GM21515 (cell line): ENCODE measurements around the gene UXT.
"Not testable (repeated sequence)": the region's sequence is repeated elsewhere in the genome, so short reads cannot be mapped to it uniquely, and the experiment has no call there.

Experiments
- ATAC-seq: cut with Tn5 transposase; IDR thresholded peaks from one replicate; pipeline ENCODE4 v1.9.1; 2021; ENCODE audit not compliant: unreplicated experiment

Gene UXT, protein sequence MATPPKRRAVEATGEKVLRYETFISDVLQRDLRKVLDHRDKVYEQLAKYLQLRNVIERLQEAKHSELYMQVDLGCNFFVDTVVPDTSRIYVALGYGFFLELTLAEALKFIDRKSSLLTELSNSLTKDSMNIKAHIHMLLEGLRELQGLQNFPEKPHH

DNA sequence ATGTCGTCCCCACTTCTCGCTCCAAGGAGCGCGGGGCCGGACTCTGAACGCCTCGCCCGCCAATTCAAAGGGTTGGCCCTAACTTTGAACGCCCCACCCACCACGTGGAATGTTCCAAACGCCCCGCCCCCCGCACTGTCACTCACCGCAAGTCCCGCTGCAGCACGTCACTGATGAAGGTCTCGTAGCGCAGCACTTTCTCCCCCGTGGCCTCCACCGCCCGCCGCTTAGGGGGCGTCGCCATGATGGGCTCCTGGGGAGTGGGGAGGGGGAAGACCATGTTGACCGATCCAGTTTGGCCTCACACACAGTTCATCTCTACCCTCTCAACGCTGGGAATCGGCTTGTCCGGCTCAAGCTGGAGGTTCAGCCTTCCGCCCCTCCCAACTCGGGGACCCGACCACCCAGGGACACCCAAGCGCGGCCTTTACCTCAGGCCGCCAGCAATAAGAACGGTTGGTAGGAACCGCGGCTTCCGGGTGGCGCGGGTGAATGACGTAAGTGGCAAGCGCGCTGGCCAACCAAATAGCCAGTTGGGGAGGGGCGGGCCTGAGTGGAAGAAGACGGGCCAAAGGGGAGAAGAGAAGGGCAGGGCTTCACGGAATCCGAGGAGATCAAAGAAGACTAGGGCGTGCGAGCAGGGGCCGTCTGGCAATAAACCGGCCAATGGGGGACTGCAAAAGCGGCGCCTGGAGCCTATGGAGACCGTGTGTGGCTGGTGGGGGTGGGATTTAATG lies at the start of gene UXT:
TSS of gene UXT (minus strand) at position 497 of the 737 bp plus-strand sequence. CDS start at position 244, 253 bp downstream.
- peak; percentile 76 for ATAC-seq

DNA sequence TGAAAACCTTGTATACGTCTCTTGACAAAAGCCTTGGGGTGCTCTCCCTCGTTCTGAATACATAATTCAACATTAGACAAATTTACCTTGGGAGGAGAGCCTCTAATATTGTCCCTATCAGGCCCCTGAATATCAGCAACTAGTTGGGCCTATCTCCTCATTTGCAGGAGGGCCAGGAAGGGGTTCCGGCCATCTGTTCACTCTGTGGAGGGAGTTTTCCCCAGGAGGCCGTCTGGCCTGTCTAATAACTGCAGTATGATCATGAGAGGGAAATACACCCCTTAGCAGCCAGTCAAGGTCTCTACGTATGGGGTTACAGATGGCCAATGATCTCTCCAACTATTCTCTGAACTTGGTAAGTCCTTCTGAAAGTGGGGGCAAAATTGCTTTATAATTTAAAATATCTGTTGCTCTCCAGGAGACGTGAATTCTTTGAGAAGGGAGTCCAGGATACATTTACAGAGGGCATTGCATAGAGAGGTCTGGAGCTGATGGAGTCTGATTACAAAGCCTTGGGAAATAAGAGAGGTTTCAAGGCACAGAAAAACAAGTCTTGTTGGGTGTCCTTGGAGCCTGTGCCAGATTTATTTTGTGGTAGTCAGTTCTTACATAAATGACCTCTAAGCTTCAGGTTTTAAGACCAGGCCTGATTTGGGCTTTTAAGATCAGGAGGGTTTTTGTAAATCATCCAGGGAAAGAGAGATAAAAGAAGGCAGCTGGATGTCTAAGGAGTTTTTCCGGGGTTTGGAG lies 48.2 kb upstream of the UXT start:
- ATAC-seq, result no peak

DNA sequence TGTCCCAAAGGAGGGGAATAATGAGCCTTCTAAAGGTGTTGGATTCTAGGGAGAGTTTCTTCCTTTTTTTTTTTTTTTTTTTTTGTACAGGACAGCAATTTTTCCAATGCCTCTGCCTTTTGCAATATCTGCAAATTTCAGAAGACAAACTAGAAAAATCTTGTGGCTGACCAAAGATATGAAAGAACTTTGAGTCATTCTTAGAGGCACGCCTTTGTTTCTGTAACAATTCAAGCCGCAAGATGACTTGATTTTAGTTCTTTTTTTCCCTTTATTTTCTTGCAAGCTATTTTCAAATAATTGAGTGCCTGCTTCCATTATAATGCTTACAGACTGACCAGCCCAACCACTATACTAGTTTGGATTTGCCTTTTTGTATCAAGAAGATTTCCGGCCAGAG lies 47.6 kb upstream of the UXT start:
- ATAC-seq, result no peak

DNA sequence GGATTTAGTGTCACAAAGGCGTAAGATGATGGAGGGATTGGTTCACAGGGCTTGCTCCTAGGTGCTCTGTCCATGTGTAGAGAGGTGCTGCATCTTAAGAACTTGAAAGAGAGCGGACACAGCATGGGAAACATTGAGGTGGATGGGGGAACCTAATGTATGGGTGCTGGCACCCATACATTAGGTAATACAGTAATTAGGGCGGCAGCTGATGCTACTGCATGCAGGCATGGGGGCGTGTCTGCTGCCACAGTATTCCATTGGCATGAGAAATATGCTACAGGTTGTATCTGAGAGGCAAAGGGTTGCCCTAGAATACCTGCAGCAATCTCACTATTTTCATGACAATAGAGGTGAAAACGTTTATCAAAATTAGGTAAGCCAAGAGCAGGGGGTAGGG lies 45.8 kb upstream of the UXT start:
- ATAC-seq, result no peak

DNA sequence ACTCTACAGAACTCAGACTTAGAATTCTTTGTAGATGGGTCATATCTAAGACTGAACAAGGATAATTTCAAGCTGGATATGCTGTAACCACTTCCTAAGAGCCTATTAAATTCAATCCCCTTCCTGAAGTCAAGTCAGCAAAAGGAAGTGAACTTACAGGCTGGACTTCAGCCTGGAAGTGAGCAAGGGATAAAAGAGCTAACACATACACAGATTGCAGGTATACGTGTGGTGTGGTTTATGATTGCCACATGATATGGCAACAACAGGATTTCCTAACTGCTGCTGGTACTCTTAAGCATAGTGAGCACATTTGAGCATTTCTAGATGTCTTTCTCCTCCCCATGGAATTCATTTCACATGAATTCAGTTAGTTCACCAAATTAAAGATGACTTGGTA lies 38.2 kb upstream of the UXT start:
- ATAC-seq, result no peak

DNA sequence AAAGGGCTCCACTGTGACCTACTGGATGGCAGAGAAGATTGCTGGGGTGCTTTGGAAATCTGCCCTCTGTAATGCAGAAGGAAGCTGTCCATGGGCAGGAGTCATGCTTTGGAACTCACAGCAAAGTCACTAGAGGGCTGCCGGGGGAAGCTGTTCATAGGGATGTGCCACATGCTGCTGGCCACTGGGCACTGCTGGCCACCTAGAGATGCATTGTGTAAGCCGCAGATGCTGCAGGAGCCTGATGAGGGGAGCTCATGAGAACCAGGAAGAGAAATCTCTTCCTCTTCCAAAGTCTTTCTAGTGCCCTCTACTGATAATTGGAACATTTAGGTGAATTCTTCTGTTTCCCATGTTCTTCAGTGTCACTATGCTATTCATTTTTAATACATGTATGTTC lies 31.2 kb upstream of the UXT start:
- ATAC-seq, result no peak

DNA sequence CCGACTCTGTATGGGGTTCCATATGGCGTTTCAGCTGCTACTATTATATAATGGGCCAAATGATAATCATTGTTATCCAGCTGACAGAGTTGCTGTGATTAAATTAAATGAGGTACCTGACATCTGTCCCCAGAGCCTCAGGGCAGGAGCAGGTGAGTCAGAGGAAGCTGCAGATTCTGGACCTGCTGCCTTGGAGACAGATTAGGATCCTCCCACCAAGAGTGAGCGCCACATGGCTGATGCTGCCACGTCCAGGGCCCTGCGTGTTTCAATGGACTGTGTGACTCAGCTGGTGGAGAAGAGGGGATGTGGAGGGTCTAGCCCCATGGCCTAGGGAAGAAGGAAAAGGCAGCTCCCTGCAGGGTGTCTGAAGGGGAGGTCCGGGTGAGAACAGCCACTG lies 28.3 kb upstream of the UXT start:
- ATAC-seq, result no peak

DNA sequence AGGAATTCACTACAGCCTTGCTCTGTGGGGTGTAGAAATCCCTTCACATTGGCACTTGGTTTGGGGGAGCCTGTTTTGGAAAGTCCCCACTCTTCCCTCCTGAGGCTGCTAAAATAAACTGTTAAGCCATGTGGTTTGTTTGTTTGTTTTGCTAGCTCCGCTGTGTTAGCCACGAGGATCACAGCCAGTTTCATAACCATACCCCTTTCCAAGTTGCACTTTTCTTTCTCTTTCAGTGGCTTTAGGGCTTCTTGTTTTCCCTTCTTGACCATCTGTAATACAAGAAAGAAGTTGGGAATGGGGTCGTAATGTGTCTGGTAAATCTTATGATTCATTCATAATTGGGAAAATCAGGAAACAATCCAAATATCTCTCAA lies 24.8 kb upstream of the UXT start:
- no peak for ATAC-seq

DNA sequence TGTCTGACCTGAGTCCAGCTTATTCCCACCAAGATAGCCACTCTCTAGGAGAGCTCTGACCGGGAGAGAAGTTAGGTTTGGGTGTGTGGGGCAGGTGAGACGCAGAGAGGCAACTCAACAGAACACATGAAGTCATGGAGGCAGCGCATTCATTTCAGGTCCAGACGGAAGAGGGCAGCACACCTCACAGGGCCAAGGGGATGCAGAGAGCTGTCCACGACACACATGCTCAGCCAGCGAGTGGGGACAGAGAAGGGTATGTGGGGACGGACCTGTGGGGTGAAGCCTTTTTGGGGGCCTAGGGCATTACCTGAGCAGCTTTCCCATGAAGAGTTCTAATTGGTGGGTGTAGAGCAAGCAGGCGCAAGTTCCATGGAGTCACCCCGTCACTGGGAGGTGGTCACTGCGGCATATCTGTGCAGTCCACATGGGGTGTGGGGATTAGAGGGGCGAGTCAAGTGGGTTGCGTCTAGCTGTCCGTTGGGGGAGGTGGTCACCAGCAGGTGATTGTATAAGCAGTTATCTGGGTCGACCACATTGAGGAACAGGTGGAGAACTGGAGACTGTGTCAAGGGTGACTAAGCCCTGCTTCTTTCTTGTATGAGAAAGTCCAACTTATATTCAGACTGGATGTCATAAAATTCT lies 24.3 kb upstream of the UXT start:
- ATAC-seq, result no peak

DNA sequence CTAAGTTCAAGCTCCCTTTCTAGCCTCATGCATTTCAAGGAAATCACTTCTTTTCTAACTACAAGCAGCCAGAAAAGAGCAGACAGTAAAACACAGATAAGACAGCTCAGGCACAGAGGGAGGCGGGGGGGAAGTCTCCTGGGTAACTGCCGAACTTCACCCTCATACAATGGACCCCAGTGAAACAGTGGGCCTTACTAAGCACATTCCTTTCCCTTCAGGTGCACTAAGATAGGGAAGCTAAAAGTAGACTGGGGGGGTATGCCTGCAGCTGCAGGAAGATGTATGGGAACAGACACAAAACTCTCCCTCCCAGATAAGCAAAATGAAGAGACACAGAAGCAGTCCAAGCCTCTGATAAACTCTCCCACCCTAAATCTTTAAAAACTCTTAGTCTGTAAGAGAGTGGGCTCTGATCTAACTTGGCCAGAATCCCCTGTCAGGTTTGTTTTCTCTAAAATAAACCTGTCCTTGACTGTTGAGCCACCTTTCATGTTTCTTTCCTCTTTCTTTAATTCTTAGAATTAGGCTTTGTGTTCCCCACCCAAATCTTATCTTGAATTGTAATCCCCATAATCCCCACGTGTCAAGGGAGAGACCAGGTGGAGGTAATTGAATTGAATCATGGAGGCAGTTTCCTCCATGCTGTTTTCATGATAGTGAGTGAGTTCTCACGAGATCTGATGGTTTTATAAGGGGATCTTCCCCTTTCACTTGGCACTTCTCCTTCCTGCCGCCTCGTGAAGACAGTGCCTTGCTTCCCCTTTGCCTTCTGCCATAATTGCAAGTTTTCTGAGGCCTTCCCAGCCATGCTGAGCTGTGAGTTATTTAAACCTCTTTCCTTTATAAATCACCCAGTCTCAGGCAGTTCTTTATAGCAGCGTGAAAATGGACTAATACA lies 17.2 kb upstream of the UXT start:
- ATAC-seq, result not testable (repeated sequence)

DNA sequence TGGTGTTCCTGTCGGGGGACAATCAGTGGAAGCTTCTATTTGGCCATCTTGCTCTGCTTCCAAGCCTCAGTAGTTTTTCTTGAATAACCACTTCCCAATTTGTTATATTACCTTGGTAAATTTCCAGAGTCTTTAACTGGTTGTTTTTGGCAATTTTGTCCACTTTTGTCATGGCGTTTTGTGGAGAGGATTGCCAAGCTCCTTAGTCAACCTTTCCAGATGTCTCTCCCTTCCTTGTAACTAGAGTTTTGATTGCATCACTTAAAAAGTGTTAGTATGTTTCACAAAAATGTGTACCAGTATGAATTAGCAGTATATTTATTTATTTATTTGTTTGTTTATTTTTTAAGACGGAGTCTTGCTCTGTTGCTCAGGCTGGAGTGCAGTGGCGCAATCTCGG lies 15.8 kb upstream of the UXT start:
- no peak for ATAC-seq

DNA sequence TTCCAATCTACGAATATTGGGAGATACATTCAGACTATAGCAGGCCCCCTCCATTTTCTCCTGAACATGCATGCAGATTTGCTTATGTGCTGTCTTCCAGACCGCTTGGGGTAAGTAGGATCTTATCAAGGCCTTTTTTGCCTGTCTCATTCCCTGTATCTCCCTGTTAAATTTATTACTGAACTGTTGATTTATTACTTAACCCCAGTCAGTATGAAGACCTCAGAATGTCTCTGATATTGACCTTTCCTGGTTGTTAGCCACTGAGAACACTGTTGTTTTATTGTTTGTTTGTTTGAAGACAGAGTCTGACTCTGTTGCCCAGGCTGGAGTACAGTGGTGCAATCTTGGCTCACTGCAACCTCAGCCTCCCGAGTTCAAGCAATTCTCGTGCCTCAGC lies 6.8 kb upstream of the UXT start:
- ATAC-seq, result not testable (repeated sequence)

DNA sequence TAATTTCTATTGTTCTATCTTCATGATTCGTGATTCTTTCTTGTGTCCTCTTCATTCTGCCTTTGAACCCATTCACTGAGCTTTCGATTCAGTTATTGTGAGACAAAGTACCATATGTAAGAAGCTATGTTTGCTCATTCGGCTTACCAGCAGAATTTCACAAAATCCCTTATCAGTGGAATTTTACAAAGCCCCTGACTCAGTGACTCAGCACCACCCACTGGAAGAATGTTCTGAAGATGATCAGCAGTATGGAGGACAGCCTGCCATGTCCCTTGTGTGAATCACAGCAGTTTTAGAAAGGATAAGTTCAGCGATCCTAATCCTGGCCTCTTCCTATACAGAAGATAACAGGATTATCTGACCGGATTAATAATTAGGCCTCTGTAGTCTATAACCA lies 5.8 kb upstream of the UXT start:
- ATAC-seq, result no peak

DNA sequence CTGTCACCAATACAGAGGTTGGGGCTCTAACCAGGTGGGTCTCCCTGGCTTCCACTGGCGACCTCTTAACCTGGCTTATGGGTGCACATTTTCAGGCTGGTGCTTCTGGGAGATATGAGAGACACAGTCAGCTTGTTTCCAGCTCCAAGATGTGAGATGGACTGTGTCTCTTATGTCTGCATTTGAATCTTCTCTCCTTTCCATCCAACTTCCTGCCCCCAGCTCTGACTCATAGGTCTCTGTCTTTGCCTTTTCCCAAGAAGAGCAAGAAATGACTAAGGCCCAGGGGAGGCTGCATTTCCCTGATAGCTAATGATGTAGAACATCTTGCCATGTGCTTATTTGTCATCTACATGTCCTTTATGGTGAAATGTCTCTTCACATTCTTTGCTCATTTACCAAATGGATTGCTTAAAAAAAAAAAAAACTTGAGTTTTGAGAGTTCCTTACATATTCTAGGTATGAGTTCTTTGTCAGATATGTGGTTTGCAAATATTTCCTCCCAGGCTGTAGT lies 3.2 kb upstream of the UXT start:
- ATAC-seq, result no peak

DNA sequence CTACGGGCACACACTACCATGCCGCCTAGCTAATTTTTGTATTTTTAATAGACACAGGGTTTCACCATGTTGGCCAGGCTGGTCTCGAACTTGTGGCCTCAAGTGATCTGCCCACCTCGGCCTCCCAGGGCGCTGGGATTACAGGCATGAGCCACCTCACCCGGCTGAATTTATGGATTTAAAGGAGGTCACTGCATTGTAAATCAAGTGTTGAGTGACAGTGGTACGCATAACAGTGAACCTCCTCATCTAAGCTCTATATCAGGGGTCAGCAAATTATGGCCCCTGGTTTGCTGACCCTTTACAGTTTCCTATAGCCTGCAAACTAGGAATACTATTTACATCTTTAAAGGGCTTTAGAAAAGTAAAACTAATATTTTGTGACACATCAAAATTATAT lies 2.6 kb upstream of the UXT start:
- ATAC-seq, result no peak

DNA sequence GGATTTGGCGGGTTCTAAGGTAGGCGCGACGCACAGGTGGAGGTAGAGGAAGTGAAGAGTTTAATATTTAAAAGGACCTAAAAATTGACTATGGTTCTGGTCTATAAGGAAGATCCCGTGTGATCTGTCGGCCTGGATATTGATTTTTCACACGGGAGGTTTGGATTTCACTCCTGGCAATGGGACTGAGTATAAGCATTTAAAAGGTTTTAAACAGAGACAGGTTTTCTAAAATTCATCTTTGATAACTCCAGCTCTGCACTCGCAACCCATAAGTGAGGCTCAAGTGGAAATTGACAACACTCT lies 394 bp upstream of the UXT start:
- no peak for ATAC-seq

DNA sequence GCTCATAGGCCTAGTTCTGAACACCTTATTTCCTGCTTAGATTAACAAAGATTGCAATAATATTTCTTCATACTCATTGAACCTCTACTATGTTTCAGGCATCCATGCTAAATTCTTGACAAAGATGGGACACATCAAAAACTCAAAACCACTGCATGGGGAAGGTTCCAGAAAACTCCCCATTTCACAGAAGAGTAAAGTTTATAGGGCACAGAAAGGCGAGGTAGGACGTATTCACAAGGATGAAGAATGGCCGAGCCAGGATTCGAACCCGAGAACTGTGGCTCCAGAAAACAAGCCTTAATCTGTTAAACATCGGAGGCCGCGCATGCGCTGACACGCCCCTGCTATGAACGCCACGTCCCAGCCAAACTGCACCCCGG lies 688 bp downstream of the UXT start:
- no peak for ATAC-seq

DNA sequence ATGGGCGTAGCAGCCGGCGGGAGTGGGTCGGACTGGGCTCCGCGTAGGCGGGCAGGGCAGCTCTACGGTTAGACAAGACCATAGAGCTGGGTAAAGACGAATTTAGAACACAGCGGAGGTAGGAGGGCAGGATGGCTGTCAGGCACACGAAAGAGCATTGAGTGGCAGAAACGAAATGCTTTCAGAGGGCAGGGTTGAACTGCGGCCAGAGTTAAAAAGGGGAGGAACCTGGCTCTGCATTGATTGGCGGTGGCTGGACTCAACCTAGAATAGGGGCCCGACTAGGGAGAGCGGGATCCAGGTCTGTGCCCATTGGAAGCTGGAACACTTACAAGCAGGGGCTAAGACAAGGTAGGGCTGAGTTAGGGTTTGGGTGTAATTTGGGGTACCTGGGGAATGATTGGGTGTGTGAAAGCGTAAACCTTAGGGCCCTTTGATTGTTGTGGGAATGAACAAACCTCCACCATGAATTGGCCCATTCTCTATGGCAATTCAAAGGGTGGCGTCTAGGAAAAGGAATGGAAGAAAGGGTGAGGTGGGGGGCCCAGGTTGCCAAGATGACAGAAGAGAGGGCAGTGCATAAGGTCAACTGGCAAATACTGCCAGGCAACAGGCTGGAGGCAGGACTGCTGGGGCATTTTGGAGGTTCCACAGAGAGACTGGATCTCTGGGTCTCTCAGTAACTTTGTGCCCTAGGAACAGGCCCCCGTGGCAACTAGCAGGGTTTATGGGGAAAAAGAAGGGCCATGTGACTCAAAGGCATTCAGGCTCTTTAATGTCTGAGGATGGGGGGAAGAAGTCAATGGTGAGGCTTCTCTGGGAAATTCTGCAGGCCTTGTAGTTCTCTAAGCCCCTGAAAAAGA lies 7.7 kb downstream of the UXT start:
- peak; percentile 10 for ATAC-seq

DNA sequence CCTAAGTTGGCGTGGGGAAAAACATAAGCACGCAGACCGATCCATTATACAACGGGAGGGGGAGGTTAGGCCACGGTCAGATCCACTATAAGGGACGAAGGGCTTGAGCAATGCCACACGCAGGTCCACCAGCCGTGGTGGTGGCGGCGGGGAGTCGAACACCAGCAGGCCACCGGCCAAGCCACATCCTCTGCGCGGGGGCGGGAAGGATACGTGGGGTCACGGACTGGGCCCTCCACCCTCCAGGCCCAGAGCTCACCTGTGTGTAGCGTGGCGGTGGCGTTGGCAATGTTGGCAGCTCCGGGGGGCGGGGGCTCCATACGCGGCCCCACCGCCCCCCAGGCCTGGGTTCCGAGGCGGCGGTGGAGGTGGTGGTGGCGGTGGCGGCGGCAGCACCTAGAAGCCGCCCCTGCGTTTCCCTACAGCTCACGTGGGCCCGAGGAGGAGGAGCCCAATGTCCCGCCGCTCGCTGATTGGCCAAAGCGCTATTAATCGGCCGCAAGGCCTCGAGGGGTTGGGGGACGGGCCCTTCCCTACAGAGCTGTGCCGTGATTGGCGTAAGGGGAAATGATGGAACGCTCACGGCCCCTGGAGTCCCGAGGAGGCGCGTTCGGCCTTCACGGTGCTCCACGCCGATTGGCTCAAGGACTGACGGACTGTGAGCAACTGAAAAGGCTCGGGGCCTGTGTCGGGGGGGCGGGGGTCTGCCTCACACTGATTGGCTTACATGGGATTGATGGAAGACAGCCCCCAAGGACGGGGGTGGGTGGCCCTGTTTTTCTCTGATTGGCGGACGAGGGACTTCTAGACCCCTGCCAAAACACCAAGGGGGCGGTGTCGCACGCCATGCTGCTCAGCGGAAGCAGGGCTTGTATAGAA lies 8.6 kb downstream of the UXT start, which contains the start of gene ELK1:
TSS of gene ELK1 (minus strand) at position 400 of the 879 bp plus-strand sequence. CDS start 9,122 bp downstream, outside the sequence.
- ATAC-seq, result peak; percentile 86
